ENCODE measurements around the gene MNAT1. TPM values are rescaled to one million over a fixed set of nuclear protein-coding genes. Genes with fewer than 3 reads are reported as not detected.

MNAT1 gene
- total RNA-seq, 4 donors from 2014 or later, result 32.5 to 71.4 (median 47.7) TPM

GRCh38 chr14:60840313-60840712 is 105.8 kb downstream of the MNAT1 start:
- TF ChIP-seq CTCF (IDR thresholded peaks at IDR 0.05; ENCODE audit: low read depth), result no peak

GRCh38 chr14:60845523-60845922 is 111.0 kb downstream of the MNAT1 start:
- no peak for TF ChIP-seq CTCF (IDR thresholded peaks at IDR 0.05; ENCODE audit: low read depth)

- no peak for TF ChIP-seq CTCF (IDR thresholded peaks at IDR 0.05; ENCODE audit: low read depth)
Measured at GRCh38 chr14:60848066-60848465, 113.5 kb downstream of the MNAT1 start.

GRCh38 chr14:60856111-60856510 is 121.5 kb downstream of the MNAT1 start:
- TF ChIP-seq CTCF (IDR thresholded peaks at IDR 0.05; ENCODE audit: low read depth), result no peak

- no peak for TF ChIP-seq CTCF (IDR thresholded peaks at IDR 0.05; ENCODE audit: low read depth)
Measured at GRCh38 chr14:60859525-60859924, 125.0 kb downstream of the MNAT1 start.

- TF ChIP-seq CTCF (IDR thresholded peaks at IDR 0.05; ENCODE audit: low read depth), result no peak
Measured at GRCh38 chr14:60861545-60862140, 127.1 kb downstream of the MNAT1 start.

GRCh38 chr14:60862283-60862682 is 127.7 kb downstream of the MNAT1 start:
- TF ChIP-seq CTCF (IDR thresholded peaks at IDR 0.05; ENCODE audit: low read depth), result no peak
